IPS-20b (cell line): Measurements from ENCODE around the gene METTL22.

Experiments
- H3K27ac ChIP-seq: one replicate; pipeline ENCODE4 v1.5.1; 2013; ENCODE audit warnings: low read length
- H3K27me3 ChIP-seq: 2 replicates; pipeline ENCODE4 v1.6.1; 2013; ENCODE audit warnings: mild to moderate bottlenecking, low read length, inconsistent platforms; ENCODE audit not compliant: insufficient read depth
- H3K36me3 ChIP-seq: 2 replicates; pipeline ENCODE4 v1.6.1; 2013; ENCODE audit warnings: low read depth, mild to moderate bottlenecking, inconsistent platforms, low read length, moderate library complexity; ENCODE audit not compliant: insufficient read depth
- H3K4me1 ChIP-seq: 2 replicates; pipeline ENCODE4 v1.6.1; 2013; ENCODE audit warnings: mild to moderate bottlenecking, control low read depth, inconsistent platforms, low read length, moderate library complexity; ENCODE audit not compliant: insufficient read depth
- H3K4me3 ChIP-seq: 2 replicates; pipeline ENCODE4 v1.5.1; 2013; ENCODE audit warnings: mild to moderate bottlenecking, low read length, inconsistent platforms
- H3K9ac ChIP-seq: 2 replicates; pipeline ENCODE4 v1.6.1; 2013; ENCODE audit warnings: low read depth, mild to moderate bottlenecking, inconsistent platforms, low read length, moderate library complexity
- H3K9me3 ChIP-seq: 2 replicates; pipeline ENCODE4 v1.6.1; 2013; ENCODE audit warnings: mild to moderate bottlenecking, low read depth, low read length, inconsistent platforms; ENCODE audit not compliant: insufficient read depth

METTL22 gene

DNA sequence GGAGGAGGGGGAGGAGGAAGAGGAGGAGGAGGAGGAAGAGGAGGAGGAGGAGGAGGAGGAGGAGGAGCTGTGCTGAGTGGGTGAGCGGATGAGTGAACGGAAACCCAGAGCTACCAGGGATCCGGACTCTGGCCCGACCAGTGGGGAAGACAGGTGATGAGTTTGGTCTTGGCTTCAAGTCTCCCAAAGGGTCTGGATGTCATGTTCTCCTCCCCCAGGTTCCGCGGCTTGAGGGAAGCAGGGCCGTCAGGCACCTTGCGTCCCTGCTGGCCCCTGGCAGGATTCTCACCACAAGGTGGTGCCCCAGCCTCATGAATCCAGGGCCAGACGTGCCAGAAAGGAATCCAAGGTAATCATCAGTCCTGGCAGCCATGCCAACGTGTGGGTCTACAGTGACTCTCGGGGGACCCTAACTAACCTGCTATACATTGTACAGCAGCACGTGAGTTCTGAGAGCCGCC, 39.4 kb downstream of the METTL22 start:
- no peaks in the 10 kb centered on the region; the same call in 1 of the 2 replicates for H3K4me1 ChIP-seq
- H3K4me3 ChIP-seq, result no peak overlapping the region
- no peak overlapping the region for H3K27ac ChIP-seq
- no peaks in the 10 kb centered on the region for H3K9me3 ChIP-seq
- no peaks in the 10 kb centered on the region for H3K36me3 ChIP-seq
- no peaks in the 10 kb centered on the region for H3K27me3 ChIP-seq
- H3K9ac ChIP-seq, result no peak overlapping the region

- H3K4me1 ChIP-seq, result no peaks in the 10 kb centered on the region; the same call in 1 of the 2 replicates
- H3K9me3 ChIP-seq, result no peaks in the 10 kb centered on the region
- no peak overlapping the region for H3K9ac ChIP-seq
- H3K4me3 ChIP-seq, result no peak overlapping the region
- no peak overlapping the region for H3K27ac ChIP-seq
- H3K27me3 ChIP-seq, result no peaks in the 10 kb centered on the region
- no peaks in the 10 kb centered on the region for H3K36me3 ChIP-seq
Observed at GRCh38 chr16:8661703-8662102, 40.2 kb downstream of the METTL22 start.

DNA sequence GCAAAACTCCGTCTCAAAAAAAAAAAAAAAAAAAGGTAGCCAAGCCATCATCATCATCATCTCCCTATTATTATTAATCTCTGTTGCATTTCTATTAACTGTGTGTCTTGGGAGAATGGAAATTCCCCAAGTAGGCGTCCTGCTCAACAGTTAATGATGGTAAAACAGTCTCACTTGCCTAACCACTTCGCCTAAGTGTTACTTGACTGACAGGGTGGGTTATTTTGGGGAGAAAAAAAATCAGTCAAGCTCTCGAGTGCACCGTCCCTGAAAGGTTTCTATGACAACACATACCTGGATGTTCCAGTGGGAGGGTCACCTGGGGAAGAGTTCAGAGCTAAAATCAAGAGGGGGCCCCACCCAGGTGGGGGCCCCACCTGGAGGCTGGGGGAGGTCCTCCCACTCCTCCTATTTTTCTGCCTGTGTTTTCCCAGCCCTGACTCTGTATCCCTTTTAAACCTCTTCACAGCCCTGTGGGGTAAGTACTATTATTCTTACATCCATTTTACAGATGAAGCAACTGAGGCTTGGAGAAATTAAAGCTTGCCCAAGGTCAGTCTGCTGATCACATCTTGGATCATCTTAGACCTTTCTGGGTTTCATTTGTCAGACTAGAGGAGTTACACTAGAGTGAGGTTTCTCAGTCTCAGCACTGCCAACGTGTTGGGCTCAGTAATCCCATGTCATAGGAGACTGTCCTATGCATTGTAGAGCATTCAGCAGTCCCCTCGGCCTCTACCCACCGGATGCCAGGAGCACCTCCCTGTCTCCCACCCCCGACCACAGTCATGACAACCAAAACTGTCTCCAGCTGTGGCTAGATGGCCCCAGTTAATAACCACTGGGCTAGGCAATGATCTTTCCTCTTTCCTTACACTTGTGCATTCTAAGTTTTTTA, 41.9 kb downstream of the METTL22 start:
- Histone ChIP-seq H3K27ac (no peak overlapping the region), H3K9me3 (no peaks in the 10 kb centered on the region), H3K9ac (no peak overlapping the region), H3K36me3 (no peaks in the 10 kb centered on the region), H3K4me3 (no peak overlapping the region), H3K4me1 (no peaks in the 10 kb centered on the region; the same call in 1 of the 2 replicates), H3K27me3 (no peaks in the 10 kb centered on the region)

DNA sequence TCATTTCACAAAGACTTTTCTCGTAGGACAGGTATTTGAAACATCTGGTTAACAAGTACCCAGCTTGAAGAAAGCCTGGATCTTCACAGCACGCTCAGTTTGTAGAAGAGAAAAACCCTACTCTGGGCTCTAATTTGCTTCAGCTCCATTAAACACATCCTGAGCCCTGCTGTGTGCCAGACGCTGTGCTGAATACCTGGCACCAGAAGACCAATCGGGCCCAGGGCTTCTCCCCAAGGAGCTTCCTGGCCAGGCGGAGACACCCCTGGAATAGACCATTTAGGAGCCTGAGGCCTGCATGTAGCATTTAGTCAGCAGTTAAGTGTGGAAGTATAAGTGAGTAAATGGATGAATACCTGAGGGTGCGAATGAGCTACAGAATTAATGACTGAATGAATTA, 44.0 kb downstream of the METTL22 start:
- H3K36me3 ChIP-seq, result no peaks in the 10 kb centered on the region
- no peak overlapping the region; the same call in 1 of the 2 replicates for H3K9ac ChIP-seq
- H3K27me3 ChIP-seq, result no peaks in the 10 kb centered on the region
- no peak overlapping the region for H3K4me3 ChIP-seq
- H3K27ac ChIP-seq, result no peak overlapping the region
- no peaks in the 10 kb centered on the region; the same call in 1 of the 2 replicates for H3K4me1 ChIP-seq
- H3K9me3 ChIP-seq, result no peaks in the 10 kb centered on the region

DNA sequence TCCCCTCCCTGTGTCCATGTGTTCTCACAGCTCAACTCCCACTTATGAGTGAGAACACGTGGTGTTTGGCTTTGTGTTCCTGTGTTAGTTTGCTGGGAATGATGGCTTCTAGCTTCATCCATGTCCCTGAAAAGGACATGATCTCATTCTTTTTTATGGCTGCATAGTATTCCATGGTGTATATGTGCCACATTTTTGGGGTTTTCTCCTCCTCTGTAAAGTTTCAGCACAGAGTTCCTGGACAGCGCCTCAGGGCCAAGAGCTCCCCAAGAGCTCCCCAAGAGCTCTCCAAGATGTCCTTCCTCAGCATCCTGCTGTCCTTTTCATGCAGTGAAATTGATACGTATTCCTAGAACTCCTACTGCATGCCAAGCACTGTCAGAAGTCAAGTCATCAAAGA, 46.0 kb downstream of the METTL22 start:
- Histone ChIP-seq H3K36me3 (no peaks in the 10 kb centered on the region), H3K27ac (no peak overlapping the region), H3K4me1 (no peaks in the 10 kb centered on the region; the same call in 1 of the 2 replicates), H3K9me3 (no peaks in the 10 kb centered on the region), H3K27me3 (no peaks in the 10 kb centered on the region), H3K4me3 (no peak overlapping the region), H3K9ac (no peak overlapping the region)

GRCh38 chr16:8668113-8668512, 46.6 kb downstream of the METTL22 start:
- Histone ChIP-seq H3K36me3 (no peaks in the 10 kb centered on the region), H3K4me1 (no peaks in the 10 kb centered on the region; the same call in 1 of the 2 replicates), H3K9me3 (no peaks in the 10 kb centered on the region), H3K9ac (no peak overlapping the region), H3K27me3 (no peaks in the 10 kb centered on the region), H3K4me3 (no peak overlapping the region), H3K27ac (no peak overlapping the region)

DNA sequence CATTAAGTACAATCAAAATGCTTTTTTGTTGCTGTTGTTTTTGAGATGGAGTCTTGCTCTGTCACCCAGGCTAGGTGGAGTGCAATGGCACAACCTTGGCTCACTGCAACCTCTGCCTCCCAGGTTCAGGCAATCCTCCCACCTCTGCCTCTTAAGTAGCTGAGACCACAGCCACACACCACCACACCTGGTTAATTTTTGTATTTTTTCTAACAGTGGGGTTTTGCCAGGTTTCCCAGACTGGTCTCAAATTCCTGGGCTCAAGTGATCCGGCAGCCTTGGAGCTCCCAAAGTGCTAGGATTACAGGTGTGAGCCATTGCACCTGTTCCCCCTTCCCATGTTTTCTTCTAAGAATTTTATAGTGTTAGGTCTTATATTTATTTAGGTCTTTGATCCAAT, 48.0 kb downstream of the METTL22 start:
- Histone ChIP-seq H3K36me3 (no peaks in the 10 kb centered on the region), H3K4me1 (no peaks in the 10 kb centered on the region; the same call in 1 of the 2 replicates), H3K9ac (no peak overlapping the region), H3K4me3 (no peak overlapping the region), H3K9me3 (no peaks in the 10 kb centered on the region), H3K27ac (no peak overlapping the region), H3K27me3 (peaks cover 8% of the 10 kb centered on the region)

DNA sequence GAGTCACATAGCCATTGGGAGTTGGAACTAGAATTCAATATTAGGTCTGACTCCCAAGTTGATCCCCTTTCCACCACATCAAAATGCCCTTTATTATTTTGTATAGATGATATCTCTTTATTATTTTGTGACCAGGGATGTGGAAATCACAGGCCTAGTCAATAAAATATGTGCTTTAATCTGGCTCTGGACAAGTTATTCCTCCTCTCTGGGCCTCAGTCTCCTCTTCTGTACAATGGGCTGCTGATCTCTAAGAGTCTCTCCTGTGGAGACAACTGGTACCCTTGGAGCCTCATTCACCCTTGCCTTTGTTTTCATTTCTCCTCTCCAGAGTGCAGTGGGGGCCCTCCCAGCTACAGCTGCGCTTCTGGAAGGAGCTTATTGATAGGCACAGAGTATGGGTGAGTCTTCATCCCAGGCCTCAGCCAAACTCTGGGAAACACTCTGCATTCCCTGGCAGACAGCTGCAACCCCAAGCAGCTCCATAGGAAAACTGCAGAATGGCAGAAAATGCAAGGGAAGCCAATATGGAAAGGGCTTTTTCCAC, 48.6 kb downstream of the METTL22 start:
- Histone ChIP-seq H3K4me1 (no peaks in the 10 kb centered on the region; the same call in 1 of the 2 replicates), H3K27me3 (peaks cover 13% of the 10 kb centered on the region), H3K9ac (no peak overlapping the region), H3K4me3 (no peak overlapping the region), H3K36me3 (no peaks in the 10 kb centered on the region), H3K9me3 (no peaks in the 10 kb centered on the region), H3K27ac (no peak overlapping the region)

DNA sequence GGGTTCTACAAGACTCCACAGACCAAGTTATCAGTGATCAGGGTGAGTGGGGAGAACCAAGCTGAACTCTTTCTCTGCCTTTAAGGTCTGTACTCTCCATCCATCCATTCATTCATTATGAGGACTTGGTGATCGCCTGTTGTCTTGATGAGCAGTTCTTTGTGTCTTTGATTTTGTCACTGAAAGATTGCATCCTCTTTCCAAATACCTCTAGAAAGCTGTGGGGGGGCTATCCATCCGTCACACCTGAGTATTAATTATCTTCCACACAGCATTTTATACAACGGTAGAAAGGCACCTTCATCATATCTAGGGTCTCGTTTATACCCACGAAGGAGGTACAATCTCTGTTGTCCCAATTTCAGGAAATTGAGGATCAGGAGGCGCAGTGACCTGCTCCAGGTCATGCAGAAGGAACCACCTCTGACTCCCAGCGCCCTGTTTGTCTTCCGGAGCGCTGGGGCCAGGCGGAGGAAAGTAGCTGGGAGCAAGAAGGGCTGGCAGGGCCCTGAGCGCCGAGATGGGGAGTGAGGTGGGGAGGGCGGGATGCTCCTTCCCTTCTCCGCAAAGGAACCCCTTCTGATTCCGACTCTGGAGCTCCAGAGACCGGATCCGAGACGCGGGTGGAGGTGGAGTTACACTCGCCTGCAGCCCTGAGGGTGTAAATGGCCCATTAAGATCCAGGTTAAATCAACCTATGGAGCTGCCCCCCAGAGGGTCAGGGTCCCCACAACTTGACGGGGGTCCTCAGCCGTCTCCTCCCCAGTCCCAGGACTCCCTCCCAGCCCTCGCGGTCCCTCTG, 52.3 kb downstream of the METTL22 start:
- no peak overlapping the region for H3K27ac ChIP-seq
- H3K9me3 ChIP-seq, result no peaks in the 10 kb centered on the region
- peaks cover 36% of the 10 kb centered on the region for H3K27me3 ChIP-seq
- H3K36me3 ChIP-seq, result no peaks in the 10 kb centered on the region
- H3K4me3 ChIP-seq, result peak overlapping the region; percentile 91
- peak overlapping the region; percentile 47; the same call in 1 of the 2 replicates for H3K9ac ChIP-seq
- no peaks in the 10 kb centered on the region for H3K4me1 ChIP-seq

GRCh38 chr16:8674413-8675022, 53.0 kb downstream of the METTL22 start, which contains the start of gene ABAT:
Gene ABAT (plus strand): TSS chr16:8674617. CDS start chr16:8735740, 61,123 bp downstream.
- H3K9me3 ChIP-seq, result no peaks in the 10 kb centered on the region
- H3K9ac ChIP-seq, result peak within 1 kb of the TSS; percentile 75; the same call in 1 of the 2 replicates
- H3K4me1 ChIP-seq, result no peaks in the 10 kb centered on the region
- no peak within 1 kb of the TSS for H3K27ac ChIP-seq
- H3K4me3 ChIP-seq, result peak within 1 kb of the TSS; percentile 91
- peaks cover 36% of the 10 kb centered on the region for H3K27me3 ChIP-seq
- no peaks in the 10 kb centered on the region for H3K36me3 ChIP-seq
